Measurements from ENCODE around the gene SPATA2L.
A peak's percentile ranks its signal among the peaks of the same experiment; 100 is the strongest.
"Not testable (repeated sequence)": the region's sequence is repeated elsewhere in the genome, so short reads cannot be mapped to it uniquely, and the experiment has no call there.

SPATA2L gene

DNA sequence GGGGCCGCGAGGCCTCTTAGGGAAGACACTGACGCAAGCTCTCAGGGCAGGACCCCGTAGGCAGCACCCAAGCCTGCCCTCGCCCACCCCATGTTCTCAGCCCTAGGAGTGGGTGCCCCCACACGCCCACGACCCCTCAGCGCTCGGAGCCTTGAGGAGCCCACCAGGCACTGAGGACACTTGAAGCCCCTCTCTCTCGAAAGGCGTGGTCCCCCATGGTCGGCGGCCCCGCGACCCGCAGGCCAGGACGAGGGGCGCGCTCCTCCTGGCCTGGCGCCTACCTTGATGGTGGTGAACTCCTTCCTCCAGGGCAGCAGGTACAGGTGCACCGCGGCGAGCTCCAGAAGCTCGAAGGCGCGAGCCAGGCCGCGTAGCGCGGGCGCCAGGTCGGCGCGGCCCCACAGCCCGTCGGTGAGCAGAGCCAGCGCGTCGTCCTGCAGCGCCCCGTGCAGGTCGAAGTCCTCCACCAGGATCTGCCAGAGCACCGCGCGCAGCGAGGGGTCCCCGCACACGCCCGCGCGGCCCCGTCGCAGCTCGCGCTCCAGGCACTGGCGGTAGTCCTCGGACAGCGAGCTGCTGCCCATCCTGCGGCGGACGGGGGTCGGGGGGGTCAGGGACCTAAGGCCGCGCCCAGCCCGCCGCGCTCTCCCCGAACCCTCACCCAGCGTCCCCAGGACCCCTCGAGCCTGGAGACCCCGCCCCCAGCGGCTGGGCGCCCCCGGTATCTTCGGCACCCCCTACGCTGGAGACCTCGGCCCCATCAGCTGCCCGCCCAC, 668 bp downstream of the SPATA2L start:
- peak overlapping the region; percentile 60 for H3K4me3 ChIP-seq (ENCODE audit: low read depth, low read length)
- TF ChIP-seq, protein P1, sequence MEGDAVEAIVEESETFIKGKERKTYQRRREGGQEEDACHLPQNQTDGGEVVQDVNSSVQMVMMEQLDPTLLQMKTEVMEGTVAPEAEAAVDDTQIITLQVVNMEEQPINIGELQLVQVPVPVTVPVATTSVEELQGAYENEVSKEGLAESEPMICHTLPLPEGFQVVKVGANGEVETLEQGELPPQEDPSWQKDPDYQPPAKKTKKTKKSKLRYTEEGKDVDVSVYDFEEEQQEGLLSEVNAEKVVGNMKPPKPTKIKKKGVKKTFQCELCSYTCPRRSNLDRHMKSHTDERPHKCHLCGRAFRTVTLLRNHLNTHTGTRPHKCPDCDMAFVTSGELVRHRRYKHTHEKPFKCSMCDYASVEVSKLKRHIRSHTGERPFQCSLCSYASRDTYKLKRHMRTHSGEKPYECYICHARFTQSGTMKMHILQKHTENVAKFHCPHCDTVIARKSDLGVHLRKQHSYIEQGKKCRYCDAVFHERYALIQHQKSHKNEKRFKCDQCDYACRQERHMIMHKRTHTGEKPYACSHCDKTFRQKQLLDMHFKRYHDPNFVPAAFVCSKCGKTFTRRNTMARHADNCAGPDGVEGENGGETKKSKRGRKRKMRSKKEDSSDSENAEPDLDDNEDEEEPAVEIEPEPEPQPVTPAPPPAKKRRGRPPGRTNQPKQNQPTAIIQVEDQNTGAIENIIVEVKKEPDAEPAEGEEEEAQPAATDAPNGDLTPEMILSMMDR (IDR thresholded peaks at IDR 0.05; ENCODE audit: low read depth, low read length): 0 out of 2 replicates have a peak, but pooled peaks have one; percentile 12

DNA sequence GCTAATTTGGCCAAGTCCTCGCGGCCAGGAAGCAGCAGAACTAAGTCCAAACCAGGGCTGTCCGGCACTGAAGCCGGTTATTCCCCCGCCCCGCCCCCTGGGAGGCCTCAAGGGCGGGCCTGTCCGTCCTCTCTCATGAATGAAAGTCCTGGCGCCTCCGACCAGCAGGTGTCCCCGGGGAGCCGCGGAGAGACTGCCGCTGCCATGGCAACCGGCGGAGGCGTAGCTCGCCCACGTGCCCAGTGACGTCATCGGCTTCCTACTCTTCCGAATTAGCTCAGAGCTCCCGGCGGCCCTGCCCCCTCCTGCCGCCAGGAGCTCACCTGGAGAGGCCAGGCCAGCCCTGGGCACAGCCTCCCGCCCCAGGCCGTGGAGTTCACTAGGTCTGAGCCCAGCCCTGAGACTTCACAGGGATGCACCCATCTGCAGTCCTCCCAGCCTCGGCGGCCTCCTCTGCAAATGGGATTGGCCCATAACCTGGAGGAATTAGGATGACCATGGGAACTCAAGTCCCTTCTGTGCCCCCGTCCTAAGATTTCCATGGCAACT, 1.3 kb downstream of the SPATA2L start:
- TF ChIP-seq, protein P1 (IDR thresholded peaks at IDR 0.05; ENCODE audit: low read depth, low read length): peak; percentile 67
- peak overlapping the region; percentile 60 for H3K4me3 ChIP-seq (ENCODE audit: low read depth, low read length)

DNA sequence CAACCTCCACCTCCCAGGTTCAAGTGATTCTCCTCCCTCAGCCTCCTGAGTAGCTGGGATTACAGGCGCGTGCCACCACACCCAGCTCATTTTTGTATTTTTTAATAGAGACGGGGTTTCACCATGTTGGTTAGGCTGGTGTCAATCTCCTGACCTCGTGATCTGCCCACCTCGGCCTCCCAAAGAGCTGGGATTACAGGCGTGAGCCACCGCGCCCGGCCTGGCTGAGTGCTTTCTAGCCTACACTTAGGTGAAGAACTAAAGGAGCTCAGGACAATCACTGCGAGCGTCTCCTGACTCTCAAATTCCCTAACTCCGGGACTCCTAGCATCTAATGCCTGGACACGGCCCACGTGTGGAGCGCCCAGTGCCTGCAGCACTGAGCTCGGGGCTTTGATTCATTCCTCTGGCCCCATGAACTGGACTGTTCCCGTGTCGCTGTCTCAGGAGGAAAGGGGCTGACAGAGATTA, 1.8 kb downstream of the SPATA2L start:
- not testable (repeated sequence) for H3K4me3 ChIP-seq (ENCODE audit: low read depth, low read length)

DNA sequence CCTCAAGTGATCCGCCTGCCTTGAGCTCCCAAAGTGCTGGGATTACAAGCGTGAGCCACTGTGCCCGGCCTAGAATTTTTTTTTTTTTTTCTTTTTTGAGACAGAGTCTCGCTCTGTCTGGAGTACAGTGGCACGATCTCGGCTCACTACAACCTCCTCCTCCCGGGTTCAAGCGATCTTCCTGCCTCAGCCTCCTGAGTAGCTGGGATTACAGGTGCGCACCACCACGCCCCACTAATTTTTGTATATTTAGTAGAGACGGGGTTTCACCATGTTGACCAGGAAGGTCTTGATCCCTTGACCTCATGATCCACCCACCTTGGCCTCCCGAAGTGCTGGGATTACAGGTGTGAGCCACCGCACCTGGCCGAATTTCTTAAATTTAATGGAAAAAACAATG, 2.8 kb downstream of the SPATA2L start:
- not testable (repeated sequence) for H3K4me3 ChIP-seq (ENCODE audit: low read depth, low read length)

DNA sequence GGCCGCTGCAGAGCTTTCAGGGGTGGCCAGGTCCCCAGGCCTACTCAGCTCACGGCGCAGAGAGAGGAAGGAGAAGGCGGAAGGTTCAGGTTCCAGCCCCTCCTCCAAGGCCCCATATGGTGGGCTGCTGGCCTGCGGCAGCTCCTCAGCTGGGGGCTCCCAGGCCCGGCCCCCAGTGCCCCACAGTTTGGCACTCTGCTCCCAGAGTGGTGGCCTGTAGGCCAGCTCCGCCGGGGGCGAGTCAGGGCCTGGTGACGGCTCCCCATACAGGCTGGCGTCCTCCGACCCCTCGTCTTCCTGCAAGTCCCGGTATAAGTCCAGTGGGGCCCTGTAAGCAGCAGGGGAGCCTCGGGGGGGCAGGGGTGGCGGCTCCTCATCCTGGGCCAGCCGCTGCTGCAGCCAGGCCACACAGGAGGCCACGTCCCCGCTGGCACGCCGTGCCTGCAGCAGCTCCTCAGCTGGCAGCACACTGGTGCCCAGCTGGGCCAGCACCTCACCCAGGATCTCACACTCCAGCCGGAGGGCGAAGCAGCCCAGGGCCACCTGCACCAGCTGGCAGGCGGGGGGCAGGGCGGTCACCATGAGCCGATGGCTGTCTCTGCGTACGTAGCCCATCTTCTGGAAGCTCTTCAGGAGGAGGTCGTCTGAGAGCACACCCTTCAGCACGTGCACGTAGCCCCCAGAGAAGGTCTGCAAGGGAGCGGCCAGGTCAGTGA, 3.7 kb downstream of the SPATA2L start:
- H3K4me3 ChIP-seq (ENCODE audit: low read depth, low read length): no peak overlapping the region
- TF ChIP-seq, protein P1 (IDR thresholded peaks at IDR 0.05; ENCODE audit: low read depth, low read length): no peak

DNA sequence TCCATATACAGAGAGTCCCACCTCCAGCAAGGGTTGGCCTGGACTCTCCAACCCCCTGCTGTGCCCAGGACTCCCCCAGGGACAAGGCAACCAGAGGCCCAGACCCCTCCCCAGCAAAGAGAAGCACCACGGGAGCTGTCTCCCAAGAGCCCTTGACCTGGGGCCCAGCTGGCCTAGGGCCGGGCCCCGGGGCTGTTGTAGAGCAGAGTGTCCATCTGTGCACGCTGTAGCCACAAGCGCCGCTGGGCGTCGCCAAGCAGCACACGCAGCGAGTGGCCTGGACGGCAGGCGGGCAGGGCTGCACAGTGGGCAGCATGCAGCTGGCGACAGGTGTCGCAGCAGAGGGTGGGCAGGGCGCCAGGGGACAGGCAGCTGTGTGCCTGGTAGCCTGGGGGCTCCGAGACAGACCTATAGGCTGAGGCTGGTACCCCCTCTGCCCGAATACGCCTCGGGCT, 4.3 kb downstream of the SPATA2L start:
- TF ChIP-seq, protein P1 (IDR thresholded peaks at IDR 0.05; ENCODE audit: low read depth, low read length): no peak

DNA sequence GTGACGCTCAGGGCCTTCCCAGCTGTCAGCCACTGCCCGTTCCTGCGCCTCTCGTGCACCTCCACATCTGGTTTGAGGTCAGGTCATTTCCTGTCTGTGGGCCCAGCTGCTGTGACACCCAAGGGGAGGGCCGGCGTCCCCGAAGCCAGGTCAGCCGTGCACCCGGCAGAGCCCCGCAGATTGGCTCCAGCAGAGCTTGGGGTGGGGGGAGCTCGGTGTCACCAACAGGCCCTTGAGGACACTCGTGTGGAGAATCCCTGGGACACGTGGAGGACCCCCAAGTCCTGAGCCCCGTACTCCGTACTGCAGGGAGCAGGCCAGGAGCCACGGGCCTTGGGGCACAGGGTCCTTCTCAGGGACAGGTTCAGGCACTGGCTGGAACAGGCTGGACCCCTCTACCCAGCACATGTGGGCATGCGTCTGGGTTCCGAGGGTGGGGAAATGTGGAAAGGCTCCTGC, 4.8 kb downstream of the SPATA2L start:
- H3K4me3 ChIP-seq (ENCODE audit: low read depth, low read length): no peak overlapping the region
- TF ChIP-seq, protein P1 (IDR thresholded peaks at IDR 0.05; ENCODE audit: low read depth, low read length): no peak

More for the DNA sequence above, 4.3 kb downstream of the SPATA2L start:
- H3K4me3 ChIP-seq (ENCODE audit: low read depth, low read length): no peak overlapping the region
